IPS-20b (cell line): ENCODE data around the gene TNFRSF25.

ENCODE experiments used
- H3K27ac ChIP-seq: one replicate; pipeline ENCODE4 v1.5.1; 2013; ENCODE audit warnings: low read length
- H3K27me3 ChIP-seq: 2 replicates; pipeline ENCODE4 v1.6.1; 2013; ENCODE audit warnings: mild to moderate bottlenecking, low read length, inconsistent platforms; ENCODE audit not compliant: insufficient read depth
- H3K36me3 ChIP-seq: 2 replicates; pipeline ENCODE4 v1.6.1; 2013; ENCODE audit warnings: low read depth, mild to moderate bottlenecking, inconsistent platforms, low read length, moderate library complexity; ENCODE audit not compliant: insufficient read depth
- H3K4me1 ChIP-seq: 2 replicates; pipeline ENCODE4 v1.6.1; 2013; ENCODE audit warnings: mild to moderate bottlenecking, control low read depth, inconsistent platforms, low read length, moderate library complexity; ENCODE audit not compliant: insufficient read depth
- H3K4me3 ChIP-seq: 2 replicates; pipeline ENCODE4 v1.5.1; 2013; ENCODE audit warnings: mild to moderate bottlenecking, low read length, inconsistent platforms
- H3K9ac ChIP-seq: 2 replicates; pipeline ENCODE4 v1.6.1; 2013; ENCODE audit warnings: low read depth, mild to moderate bottlenecking, inconsistent platforms, low read length, moderate library complexity
- H3K9me3 ChIP-seq: 2 replicates; pipeline ENCODE4 v1.6.1; 2013; ENCODE audit warnings: mild to moderate bottlenecking, low read depth, low read length, inconsistent platforms; ENCODE audit not compliant: insufficient read depth

The TNFRSF25 gene

DNA sequence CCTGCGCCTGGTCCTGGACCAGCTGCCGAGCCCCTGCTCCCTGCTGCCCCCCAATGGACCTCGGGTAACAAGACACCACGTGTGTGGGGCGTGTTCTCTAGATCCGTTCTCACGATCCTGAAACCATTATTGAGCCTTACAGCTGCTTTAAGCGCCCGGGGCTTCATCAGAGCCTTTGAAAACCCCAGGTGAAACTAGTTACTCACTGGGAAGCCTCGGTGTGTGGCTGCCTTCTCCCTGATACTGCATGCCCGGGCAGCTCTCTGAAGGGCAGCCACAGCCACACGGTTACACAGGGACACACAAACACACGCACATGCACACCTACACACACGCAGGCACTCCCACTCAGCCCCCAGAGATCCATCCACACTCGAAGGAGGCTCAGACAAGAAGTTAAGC, 51.5 kb downstream of the TNFRSF25 start:
- Histone ChIP-seq H3K27me3 (peaks cover 77% of the 10 kb centered on the region), H3K9ac (no peak overlapping the region), H3K4me3 (peak overlapping the region; percentile 12; the same call in 1 of the 2 replicates), H3K9me3 (no peaks in the 10 kb centered on the region), H3K4me1 (peaks cover 4% of the 10 kb centered on the region; the same call in 1 of the 2 replicates), H3K36me3 (no peaks in the 10 kb centered on the region), H3K27ac (no peak overlapping the region)

DNA sequence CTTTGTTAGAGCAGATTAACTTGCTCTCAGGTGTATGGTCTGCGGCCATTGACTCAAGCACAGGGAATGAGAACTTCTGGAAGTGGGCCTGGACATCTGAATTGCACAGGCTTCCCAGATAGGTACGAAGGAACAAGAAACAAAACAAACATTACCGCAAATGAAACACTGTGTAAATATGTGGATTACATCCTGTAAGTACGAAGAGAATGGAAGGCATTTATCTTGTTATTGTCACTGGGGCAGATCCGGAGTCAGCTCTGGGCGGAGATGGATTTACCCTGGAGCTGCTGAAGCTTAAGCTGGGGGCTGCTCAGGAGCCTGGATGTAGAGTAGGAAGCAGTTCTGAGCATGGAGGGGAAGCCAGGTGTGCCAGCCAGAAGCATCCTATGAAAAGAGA, 53.1 kb downstream of the TNFRSF25 start:
- H3K9ac ChIP-seq = no peak overlapping the region
- H3K27ac ChIP-seq = no peak overlapping the region
- H3K27me3 ChIP-seq = peaks cover 61% of the 10 kb centered on the region

More for the DNA sequence above, 53.1 kb downstream of the TNFRSF25 start:
- no peaks in the 10 kb centered on the region for H3K36me3 ChIP-seq
- H3K9me3 ChIP-seq = no peaks in the 10 kb centered on the region
- H3K4me1 ChIP-seq = peaks cover 4% of the 10 kb centered on the region; the same call in 1 of the 2 replicates
- H3K4me3 ChIP-seq = no peak overlapping the region
